MM.1S (cell line): ENCODE measurements around the gene HS6ST3.

ENCODE experiments used
- EZH2 ChIP-seq: fragments of 300-600 bp; sonication (generic); optimal IDR thresholded peaks from 2 replicates; pipeline ENCODE3; 2017; ENCODE audit warnings: low read depth, mild to moderate bottlenecking, antibody characterized with exemption, low read length, mixed read lengths
- TF ChIP-seq, protein P1 (sequence below): fragments of 300-600 bp; sonication (generic); IDR thresholded peaks from 2 replicates; pipeline ENCODE4 v1.5.1; 2016; ENCODE audit warnings: antibody characterized with exemption, low read length, mixed read lengths

DNA sequence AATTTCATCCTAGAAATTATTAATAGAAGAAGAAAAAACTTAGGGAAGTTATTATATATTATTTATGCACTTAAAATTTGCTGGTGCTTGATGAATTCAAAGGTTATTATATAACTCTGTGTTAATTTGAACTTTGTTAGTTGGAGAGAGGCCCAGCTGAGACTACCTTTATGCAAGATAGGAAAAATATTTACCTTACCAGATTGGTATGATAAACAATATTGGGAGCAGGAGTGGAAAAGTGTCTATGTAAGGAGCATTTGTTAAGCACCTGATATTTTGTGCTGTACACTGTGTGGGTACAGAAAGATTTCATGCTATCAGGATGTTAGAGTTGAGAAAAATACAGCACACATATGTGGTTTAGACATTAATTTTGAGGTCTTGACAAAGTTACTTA lies 547.1 kb downstream of the HS6ST3 start:
- TF ChIP-seq, protein P1, sequence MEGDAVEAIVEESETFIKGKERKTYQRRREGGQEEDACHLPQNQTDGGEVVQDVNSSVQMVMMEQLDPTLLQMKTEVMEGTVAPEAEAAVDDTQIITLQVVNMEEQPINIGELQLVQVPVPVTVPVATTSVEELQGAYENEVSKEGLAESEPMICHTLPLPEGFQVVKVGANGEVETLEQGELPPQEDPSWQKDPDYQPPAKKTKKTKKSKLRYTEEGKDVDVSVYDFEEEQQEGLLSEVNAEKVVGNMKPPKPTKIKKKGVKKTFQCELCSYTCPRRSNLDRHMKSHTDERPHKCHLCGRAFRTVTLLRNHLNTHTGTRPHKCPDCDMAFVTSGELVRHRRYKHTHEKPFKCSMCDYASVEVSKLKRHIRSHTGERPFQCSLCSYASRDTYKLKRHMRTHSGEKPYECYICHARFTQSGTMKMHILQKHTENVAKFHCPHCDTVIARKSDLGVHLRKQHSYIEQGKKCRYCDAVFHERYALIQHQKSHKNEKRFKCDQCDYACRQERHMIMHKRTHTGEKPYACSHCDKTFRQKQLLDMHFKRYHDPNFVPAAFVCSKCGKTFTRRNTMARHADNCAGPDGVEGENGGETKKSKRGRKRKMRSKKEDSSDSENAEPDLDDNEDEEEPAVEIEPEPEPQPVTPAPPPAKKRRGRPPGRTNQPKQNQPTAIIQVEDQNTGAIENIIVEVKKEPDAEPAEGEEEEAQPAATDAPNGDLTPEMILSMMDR: no peak
- no peak for TF ChIP-seq EZH2
